ENCODE results near the gene CDRT4.

GRCh38 chr17:15513058-15513791, 45.8 kb upstream of the CDRT4 start:
- TF ChIP-seq CTCF (IDR thresholded peaks at IDR 0.05 in 2 of 3, conservative IDR thresholded peaks at IDR 0.05 in 1 of 3; ENCODE audit: borderline replicate concordance in 1 of 3, insufficient read depth in 1 of 3, low read depth in 2 of 3, low read length in 2 of 3) (no peak), REST (IDR thresholded peaks at IDR 0.05; ENCODE audit: low read depth) (no peak), RAD21 (IDR thresholded peaks at IDR 0.05; ENCODE audit: low read depth) (no peak), POLR2AphosphoS5 (IDR thresholded peaks at IDR 0.05; ENCODE audit: low read depth, low read length) (no peak), EZH2phosphoT487 (IDR thresholded peaks at IDR 0.05; ENCODE audit: borderline replicate concordance) (no peak), EGR1 (IDR thresholded peaks at IDR 0.05; ENCODE audit: low read depth) (no peak), SIN3A (IDR thresholded peaks at IDR 0.05; ENCODE audit: low read depth) (no peak), POLR2A (IDR thresholded peaks at IDR 0.05; ENCODE audit: borderline replicate concordance, extremely low read depth, insufficient read depth, insufficient read length) (no peak), ELF1 (IDR thresholded peaks at IDR 0.05; ENCODE audit: borderline replicate concordance, low read depth) (no peak)

Data from HCT116 (cell line).